Suprapubic skin (tissue), 4 donors: ENCODE data around the gene DCTN4. TPM values are rescaled to one million over a fixed set of nuclear protein-coding genes. Genes with fewer than 3 reads are reported as not detected.

Experiments used
- DNase-seq, 2 donors: peaks; one replicate each; pipeline ENCODE4 v3.0.0-alpha.2; 2019; ENCODE audit warnings: low spot score in 2 of 2
- H3K27ac ChIP-seq: fragments of 200-600 bp; sonication (generic); one replicate; pipeline ENCODE4 v1.5.1; 2019
- H3K27me3 ChIP-seq: fragments of 200-600 bp; sonication (generic); one replicate; pipeline ENCODE4 v1.5.1; 2019
- H3K36me3 ChIP-seq: fragments of 200-600 bp; sonication (generic); one replicate; pipeline ENCODE4 v1.5.1; 2019
- H3K4me1 ChIP-seq: fragments of 200-600 bp; sonication (generic); one replicate; pipeline ENCODE4 v1.5.1; 2019
- H3K4me3 ChIP-seq: fragments of 200-600 bp; sonication (generic); one replicate; pipeline ENCODE4 v1.5.1; 2019; ENCODE audit warnings: mild to moderate bottlenecking
- H3K9me3 ChIP-seq: fragments of 200-600 bp; sonication (generic); one replicate; pipeline ENCODE4 v1.5.1; 2019
- EP300 ChIP-seq: sonication (generic); formaldehyde crosslinking; IDR thresholded peaks from one replicate; pipeline ENCODE4 v1.6.1; 2017; ENCODE audit warnings: antibody characterized with exemption
- POLR2A ChIP-seq, 2 donors: fragments of 450-650 bp; IDR thresholded peaks; one replicate each; pipeline ENCODE4 v1.6.1; 2017; ENCODE audit warnings: antibody characterized with exemption in 2 of 2, mild to moderate bottlenecking in 2 of 2, moderate library complexity in 2 of 2
- POLR2AphosphoS5 ChIP-seq, 3 donors: sonication (generic); formaldehyde crosslinking; IDR thresholded peaks; one replicate each; pipeline ENCODE4 v1.6.1; 2017; ENCODE audit warnings: antibody characterized with exemption in 3 of 3
- WGBS: methylation state at CpG from one replicate; pipeline ENCODE4 v1.1.5; 2018; 5-methylcytosine and 5-hydroxymethylcytosine counted together
- total RNA-seq, 4 donors: library from RNA; depleted of rRNA; stranded (reverse); fragments of >200 nt; gene quantifications; one replicate each; pipeline ENCODE4 v1.1.0, GENCODE V29; 2016
- TF ChIP-seq, protein P1 (sequence below), 2 donors: fragments of 200-600 bp in 1 of 2; fragments of 450-650 bp in 1 of 2; sonication (generic) in 1 of 2; IDR thresholded peaks; one replicate each; pipeline ENCODE4 v1.5.1; 2016 to 2019; ENCODE audit warnings: antibody characterized with exemption in 2 of 2, mild to moderate bottlenecking in 1 of 2, moderate library complexity in 1 of 2

The DCTN4 gene
- total RNA-seq, 4 donors from 2014 or later, result 64.8 to 91.6 (median 76.3) TPM

DNA sequence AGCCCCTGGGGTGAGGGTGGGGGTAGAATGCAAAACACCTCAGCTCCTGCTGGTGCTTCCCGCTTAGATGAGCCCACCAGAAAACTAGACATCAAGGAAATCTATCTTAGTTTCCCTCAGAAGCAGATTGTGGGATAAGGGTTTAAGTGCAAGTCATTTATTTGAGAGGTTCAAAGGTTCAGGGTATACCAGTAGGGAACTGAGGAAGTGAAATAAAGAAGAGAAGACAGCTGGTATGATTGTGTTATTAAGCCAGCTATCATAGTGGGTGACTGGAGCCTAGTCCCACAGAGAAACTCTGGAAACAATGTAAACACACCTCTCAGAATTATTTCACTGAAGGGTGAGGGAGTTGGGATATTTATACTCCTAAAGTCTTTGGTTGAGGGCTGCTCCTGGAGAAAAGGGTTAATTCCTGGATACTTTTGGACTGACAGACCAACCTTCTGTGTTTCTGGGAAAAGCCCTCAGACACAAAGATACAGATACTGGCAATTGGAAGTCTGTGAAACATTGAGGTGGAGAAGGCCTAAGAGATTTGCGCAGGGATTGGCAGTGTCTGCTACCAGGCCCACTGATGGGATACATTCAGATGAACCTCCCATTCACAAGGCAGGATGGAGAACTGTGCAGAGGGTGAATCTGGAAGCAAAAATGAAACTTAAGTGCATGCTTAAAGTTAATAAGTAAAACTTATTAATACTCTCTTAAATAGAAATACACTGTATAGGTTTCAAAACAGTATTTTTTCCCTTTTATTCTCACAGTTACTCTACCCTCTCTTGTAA lies 6.4 kb upstream of the DCTN4 start:
- no peak for TF ChIP-seq POLR2A (IDR thresholded peaks at IDR 0.05)
- Histone ChIP-seq H3K4me3 (no peak overlapping the region), H3K9me3 (no peaks in the 10 kb centered on the region), H3K4me1 (peaks cover 13% of the 10 kb centered on the region), H3K27ac (no peak overlapping the region), H3K27me3 (no peaks in the 10 kb centered on the region), H3K36me3 (no peaks in the 10 kb centered on the region)
- DNase-seq, result no peak
- WGBS, result 93% methylated on average over 2 of the region's 2 CpGs

DNA sequence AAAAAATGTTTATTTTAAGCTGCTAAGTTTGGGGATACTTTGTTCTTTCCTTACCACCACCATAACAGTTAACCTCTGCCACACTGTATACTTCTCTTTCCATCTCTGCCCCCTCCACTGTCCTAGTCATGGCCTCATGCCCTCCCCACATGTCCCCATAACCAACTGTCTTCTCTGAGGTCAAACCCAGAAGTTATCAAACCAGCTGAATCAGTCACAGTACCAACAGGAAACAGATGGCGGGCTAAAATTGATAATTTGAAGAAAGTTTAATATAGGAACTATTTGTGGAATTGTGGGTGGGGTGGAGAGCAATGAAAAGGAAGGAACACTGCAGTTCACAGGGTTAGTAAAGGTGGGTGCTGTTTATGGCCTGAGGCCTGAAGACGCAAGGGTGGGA lies 5.7 kb upstream of the DCTN4 start:
- DNase-seq, result no peak
- H3K4me3 ChIP-seq, result no peak overlapping the region
- peak overlapping the region; percentile 70 for H3K27ac ChIP-seq
- TF ChIP-seq POLR2AphosphoS5 (IDR thresholded peaks at IDR 0.05) (no peak), POLR2A (IDR thresholded peaks at IDR 0.05) (no peak), EP300 (no peak)
- TF ChIP-seq, protein P1, sequence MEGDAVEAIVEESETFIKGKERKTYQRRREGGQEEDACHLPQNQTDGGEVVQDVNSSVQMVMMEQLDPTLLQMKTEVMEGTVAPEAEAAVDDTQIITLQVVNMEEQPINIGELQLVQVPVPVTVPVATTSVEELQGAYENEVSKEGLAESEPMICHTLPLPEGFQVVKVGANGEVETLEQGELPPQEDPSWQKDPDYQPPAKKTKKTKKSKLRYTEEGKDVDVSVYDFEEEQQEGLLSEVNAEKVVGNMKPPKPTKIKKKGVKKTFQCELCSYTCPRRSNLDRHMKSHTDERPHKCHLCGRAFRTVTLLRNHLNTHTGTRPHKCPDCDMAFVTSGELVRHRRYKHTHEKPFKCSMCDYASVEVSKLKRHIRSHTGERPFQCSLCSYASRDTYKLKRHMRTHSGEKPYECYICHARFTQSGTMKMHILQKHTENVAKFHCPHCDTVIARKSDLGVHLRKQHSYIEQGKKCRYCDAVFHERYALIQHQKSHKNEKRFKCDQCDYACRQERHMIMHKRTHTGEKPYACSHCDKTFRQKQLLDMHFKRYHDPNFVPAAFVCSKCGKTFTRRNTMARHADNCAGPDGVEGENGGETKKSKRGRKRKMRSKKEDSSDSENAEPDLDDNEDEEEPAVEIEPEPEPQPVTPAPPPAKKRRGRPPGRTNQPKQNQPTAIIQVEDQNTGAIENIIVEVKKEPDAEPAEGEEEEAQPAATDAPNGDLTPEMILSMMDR (IDR thresholded peaks at IDR 0.05), result no peak
- H3K4me1 ChIP-seq, result peaks cover 13% of the 10 kb centered on the region
- no peaks in the 10 kb centered on the region for H3K36me3 ChIP-seq
- 92% methylated on average over 2 of the region's 2 CpGs for WGBS
- no peaks in the 10 kb centered on the region for H3K9me3 ChIP-seq
- H3K27me3 ChIP-seq, result no peaks in the 10 kb centered on the region

DNA sequence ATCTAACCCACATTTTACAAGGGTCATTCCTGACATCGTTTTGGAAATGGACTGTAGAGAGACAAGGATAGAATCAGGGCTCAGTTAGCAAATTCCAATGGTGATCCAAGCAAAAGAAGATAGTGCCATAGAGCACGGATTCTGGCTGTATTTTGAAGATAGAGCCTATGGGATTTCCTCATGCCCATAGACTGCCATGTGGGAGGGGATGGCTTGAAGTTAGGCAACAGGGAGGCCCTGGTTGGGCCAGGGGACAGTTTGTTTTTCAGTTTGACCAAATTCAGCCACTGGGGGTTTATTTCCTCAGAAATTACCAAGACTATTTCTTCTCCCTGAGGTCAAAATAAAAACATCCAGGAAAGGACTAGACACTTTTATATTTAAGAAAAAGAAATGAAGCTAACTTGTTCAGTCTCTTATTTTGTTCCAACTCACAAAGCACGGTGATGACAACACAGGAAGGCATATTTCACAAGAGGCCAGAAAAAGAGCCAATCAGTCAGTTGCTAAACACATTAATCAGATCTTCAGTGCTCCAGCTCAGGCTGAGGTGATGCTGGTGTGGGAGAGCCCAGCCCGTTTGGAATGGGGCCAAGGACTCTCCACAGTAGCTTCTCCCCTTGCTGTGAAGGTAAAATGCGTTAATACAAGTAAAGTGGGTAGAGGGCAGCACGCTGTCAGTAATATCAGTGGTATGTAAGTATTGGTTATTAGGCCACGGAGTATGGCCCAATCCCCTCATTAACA lies 4.4 kb upstream of the DCTN4 start:
- Histone ChIP-seq H3K36me3 (no peaks in the 10 kb centered on the region), H3K27me3 (no peaks in the 10 kb centered on the region), H3K9me3 (no peaks in the 10 kb centered on the region), H3K27ac (peak overlapping the region; percentile 70), H3K4me1 (peaks cover 17% of the 10 kb centered on the region), H3K4me3 (no peak overlapping the region)
- peak; percentile 79 to 80 for DNase-seq
- TF ChIP-seq, protein P1 (IDR thresholded peaks at IDR 0.05), result no peak
- TF ChIP-seq EP300 (no peak), POLR2A (IDR thresholded peaks at IDR 0.05) (no peak), POLR2AphosphoS5 (IDR thresholded peaks at IDR 0.05) (no peak)
- WGBS, result 54% methylated on average over 7 of the region's 7 CpGs

DNA sequence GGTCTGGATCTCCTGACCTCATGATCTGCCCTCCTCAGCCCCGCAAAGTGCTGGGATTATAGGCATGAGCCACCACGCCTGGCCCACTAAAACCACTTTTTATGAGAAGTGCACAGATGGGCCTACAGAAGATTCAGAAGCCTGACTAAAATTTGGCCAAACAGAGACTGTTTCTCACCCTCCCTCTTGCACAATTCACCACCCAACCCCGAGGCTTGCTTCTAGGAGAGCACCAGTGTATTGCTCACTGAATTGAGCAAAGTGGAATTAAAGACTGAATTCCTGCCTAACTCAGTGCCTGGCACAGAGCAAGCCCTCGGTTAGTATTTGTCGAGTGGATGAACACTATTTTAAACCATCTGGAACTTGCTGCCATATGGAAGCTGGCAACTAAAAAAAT lies 3.4 kb upstream of the DCTN4 start:
- no peaks in the 10 kb centered on the region for H3K36me3 ChIP-seq
- 79% methylated on average over 5 of the region's 5 CpGs for WGBS
- H3K4me3 ChIP-seq, result no peak overlapping the region
- no peak for TF ChIP-seq POLR2A (IDR thresholded peaks at IDR 0.05)
- no peaks in the 10 kb centered on the region for H3K9me3 ChIP-seq
- H3K27me3 ChIP-seq, result no peaks in the 10 kb centered on the region
- H3K4me1 ChIP-seq, result peaks cover 26% of the 10 kb centered on the region
- H3K27ac ChIP-seq, result peak overlapping the region; percentile 70
- DNase-seq, result no peak

DNA sequence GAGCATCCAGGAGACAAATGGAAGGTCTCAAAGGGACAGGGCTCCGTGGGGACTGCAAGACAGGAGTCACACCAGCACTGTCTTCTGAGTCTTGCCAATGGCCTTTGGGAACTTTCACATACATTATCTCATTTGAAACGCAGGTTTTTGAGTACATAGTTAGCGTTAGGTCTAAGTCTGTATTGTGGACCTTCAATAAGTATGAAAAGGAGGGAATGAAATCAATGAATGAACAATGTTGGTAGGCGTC lies 442 bp upstream of the DCTN4 start:
- H3K27me3 ChIP-seq, result no peaks in the 10 kb centered on the region
- TF ChIP-seq, protein P1 (IDR thresholded peaks at IDR 0.05), result no peak
- TF ChIP-seq POLR2A (IDR thresholded peaks at IDR 0.05) (no peak), EP300 (no peak), POLR2AphosphoS5 (IDR thresholded peaks at IDR 0.05) (no peak)
- peak overlapping the region; percentile 57 for H3K4me3 ChIP-seq
- H3K4me1 ChIP-seq, result peaks cover 35% of the 10 kb centered on the region
- H3K9me3 ChIP-seq, result no peaks in the 10 kb centered on the region
- no peak for DNase-seq
- WGBS, result 76% methylated on average over 4 of the region's 4 CpGs
- peaks cover 20% of the 10 kb centered on the region for H3K36me3 ChIP-seq
- H3K27ac ChIP-seq, result peak overlapping the region; percentile 97

DNA sequence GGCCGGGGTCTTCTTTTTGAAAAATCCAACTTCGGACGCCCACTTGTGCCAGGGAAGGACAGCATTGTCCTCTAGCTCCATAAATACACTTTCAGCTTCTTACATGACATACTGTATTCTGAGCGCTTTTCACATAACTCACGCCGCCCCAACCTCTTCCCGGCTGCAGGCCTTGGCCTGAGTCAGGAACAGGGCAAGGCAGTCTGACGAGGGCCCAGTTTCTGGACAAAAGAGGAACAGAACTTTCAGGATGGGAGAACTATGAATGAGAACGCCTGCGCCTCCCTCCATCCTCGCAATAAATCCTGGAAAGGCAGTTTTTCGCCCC lies 650 bp downstream of the DCTN4 start:
- Histone ChIP-seq H3K27ac (peak overlapping the region; percentile 97), H3K36me3 (peaks cover 30% of the 10 kb centered on the region), H3K9me3 (no peaks in the 10 kb centered on the region), H3K27me3 (no peaks in the 10 kb centered on the region), H3K4me1 (peaks cover 27% of the 10 kb centered on the region), H3K4me3 (peak overlapping the region; percentile 57)
- TF ChIP-seq, protein P1 (IDR thresholded peaks at IDR 0.05), result no peak
- peak in 1 of 2 donors; percentile 26 for TF ChIP-seq POLR2A (IDR thresholded peaks at IDR 0.05)
- WGBS, result 5% methylated on average over 9 of the region's 12 CpGs
- no peak for DNase-seq
